Stomach (tissue), 4 donors: Measurements from ENCODE around the gene NTM.

Experiments
- POLR2AphosphoS5 ChIP-seq, 3 donors: sonication (generic); formaldehyde crosslinking; IDR thresholded peaks; one replicate each; pipeline ENCODE4 v1.6.1; 2016; ENCODE audit warnings: antibody characterized with exemption in 3 of 3
- TF ChIP-seq, protein P1 (sequence below), 7 experiments: fragments of 450-650 bp in 4 of 7; fragments of 200-600 bp in 3 of 7; sonication (generic) in 3 of 7; IDR thresholded peaks; one replicate each; pipeline ENCODE4 v1.5.1; 2016 to 2019; ENCODE audit warnings: antibody characterized with exemption in 7 of 7, control low read depth in 2 of 7, mild to moderate bottlenecking in 1 of 7

DNA sequence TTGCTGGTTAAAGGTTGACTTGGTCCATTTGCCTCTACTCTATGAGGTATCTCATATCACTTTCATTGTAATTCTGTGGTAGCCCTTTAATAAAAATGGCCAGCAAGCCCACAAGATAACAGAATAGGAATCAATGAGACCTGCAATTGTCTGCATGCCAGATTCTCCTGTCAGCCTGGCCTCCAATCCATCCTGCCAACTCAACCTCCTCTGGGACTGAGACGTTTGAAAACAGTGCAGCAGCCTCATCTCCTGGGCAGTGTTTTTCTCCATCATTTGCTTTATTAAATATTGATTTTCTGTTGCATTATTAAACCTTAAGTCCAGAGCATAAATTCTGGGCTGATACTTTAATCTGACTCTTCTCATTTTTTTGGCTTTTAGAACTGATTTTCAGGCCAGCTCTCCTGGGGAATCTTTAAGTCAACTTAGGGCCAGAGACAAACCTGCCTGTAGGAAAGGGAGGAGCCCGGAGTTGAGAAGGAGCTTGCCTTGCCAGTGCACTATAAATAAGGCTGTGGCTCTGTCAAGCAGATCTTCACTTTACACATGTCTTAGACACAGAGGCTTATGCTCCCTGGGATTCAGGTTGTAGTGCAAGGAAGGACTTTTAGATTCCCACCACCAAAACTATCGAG, 798.0 kb downstream of the NTM start:
- TF ChIP-seq, protein P1, sequence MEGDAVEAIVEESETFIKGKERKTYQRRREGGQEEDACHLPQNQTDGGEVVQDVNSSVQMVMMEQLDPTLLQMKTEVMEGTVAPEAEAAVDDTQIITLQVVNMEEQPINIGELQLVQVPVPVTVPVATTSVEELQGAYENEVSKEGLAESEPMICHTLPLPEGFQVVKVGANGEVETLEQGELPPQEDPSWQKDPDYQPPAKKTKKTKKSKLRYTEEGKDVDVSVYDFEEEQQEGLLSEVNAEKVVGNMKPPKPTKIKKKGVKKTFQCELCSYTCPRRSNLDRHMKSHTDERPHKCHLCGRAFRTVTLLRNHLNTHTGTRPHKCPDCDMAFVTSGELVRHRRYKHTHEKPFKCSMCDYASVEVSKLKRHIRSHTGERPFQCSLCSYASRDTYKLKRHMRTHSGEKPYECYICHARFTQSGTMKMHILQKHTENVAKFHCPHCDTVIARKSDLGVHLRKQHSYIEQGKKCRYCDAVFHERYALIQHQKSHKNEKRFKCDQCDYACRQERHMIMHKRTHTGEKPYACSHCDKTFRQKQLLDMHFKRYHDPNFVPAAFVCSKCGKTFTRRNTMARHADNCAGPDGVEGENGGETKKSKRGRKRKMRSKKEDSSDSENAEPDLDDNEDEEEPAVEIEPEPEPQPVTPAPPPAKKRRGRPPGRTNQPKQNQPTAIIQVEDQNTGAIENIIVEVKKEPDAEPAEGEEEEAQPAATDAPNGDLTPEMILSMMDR (IDR thresholded peaks at IDR 0.05): no peak
- TF ChIP-seq POLR2AphosphoS5 (IDR thresholded peaks at IDR 0.05): no peak
